Cardiac muscle cell (in vitro differentiated cells and primary cell): ENCODE measurements around the gene TRPM5. TPM values are rescaled to one million over a fixed set of nuclear protein-coding genes. Genes with fewer than 3 reads are reported as not detected.
A peak's percentile ranks its signal among the peaks of the same experiment; 100 is the strongest.

Experiments
- DNase-seq, 2 donors: peaks; one replicate each; pipeline versions ENCODE4 v3.0.0 to v3.0.0-alpha.2; 2010 to 2017; ENCODE audit warnings: low read depth in 1 of 2, low spot score in 1 of 2
- H3K27ac ChIP-seq: fragments of 200-600 bp; sonication (generic); 2 replicates; pipeline ENCODE4 v1.5.1; 2016
- H3K27me3 ChIP-seq: fragments of 200-600 bp; sonication (generic); 2 replicates; pipeline ENCODE4 v1.6.0; 2016; ENCODE audit warnings: control low read depth
- H3K36me3 ChIP-seq: fragments of 200-600 bp; sonication (generic); 2 replicates; pipeline ENCODE4 v1.5.1; 2016; ENCODE audit warnings: control low read depth
- H3K4me1 ChIP-seq: fragments of 200-600 bp; sonication (generic); 2 replicates; pipeline ENCODE4 v1.8.1; 2017; ENCODE audit warnings: low read depth, mild to moderate bottlenecking, mixed run types
- H3K4me3 ChIP-seq: fragments of 200-600 bp; sonication (generic); 2 replicates; pipeline ENCODE4 v1.5.1; 2016; ENCODE audit warnings: mild to moderate bottlenecking
- H3K9me3 ChIP-seq: fragments of 200-600 bp; sonication (generic); 2 replicates; pipeline ENCODE4 v1.5.1; 2017; ENCODE audit warnings: low read depth, mild to moderate bottlenecking, control low read depth
- polyA plus RNA-seq: library from polyadenylated mRNA; unstranded; fragments of >200 nt; fragmentation: Nextera tagmentation; extraction: Ambion mirVana; gene quantifications from 2 replicates; pipeline ENCODE4 v1.2.1, GENCODE V29; 2016
- total RNA-seq: library from RNA; depleted of rRNA; stranded (reverse); fragments of >200 nt; gene quantifications from 2 replicates; pipeline ENCODE4 v1.2.3, GENCODE V29; 2016
- TF ChIP-seq, protein P1 (sequence below): IDR thresholded peaks from 2 replicates; pipeline ENCODE4 v1.5.1; 2012; ENCODE audit warnings: low read depth, mild to moderate bottlenecking, low read length

TRPM5 gene
- total and polyA plus RNA-seq, 2 experiments from 2014 or later, result 0.33 to 0.66 TPM

DNA sequence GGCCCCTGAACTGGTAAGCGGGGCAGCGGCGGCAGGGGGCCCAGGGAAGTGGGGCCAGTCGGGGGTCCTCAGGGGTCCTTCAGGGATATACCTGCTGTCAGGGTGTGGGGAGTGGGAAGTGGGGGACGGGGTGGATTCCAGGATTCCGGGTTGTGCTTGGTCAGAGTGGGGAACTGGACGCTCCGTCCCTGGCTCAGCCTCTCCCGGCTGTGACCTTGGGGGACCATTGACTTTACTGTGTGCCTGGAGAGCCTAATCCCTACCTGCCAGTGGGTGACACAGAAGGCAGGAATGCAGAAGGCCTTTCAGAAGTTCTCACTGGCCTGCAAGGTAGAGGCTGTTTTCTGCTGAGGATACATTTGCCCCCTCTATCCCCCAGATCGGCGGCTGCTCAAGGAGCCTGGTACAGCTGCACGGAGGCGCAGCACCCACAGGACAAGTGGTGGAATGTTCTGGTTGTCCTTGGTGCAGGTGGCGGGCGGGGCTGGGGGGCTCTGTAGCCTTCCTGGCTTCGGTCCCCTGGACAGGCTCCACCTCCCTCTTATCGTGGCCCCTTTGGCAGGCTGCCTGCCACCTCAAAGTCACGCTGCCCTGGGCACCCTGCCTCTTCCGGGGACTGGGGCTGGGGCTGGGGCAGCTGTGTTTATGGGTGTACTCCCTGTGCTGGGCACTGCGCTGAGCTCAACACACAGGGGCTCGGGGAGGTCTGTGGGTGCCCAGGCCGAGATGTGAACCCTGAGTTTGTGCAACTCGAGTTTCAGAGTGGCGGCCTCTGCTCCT, 18.9 kb upstream of the TRPM5 start:
- H3K27ac ChIP-seq, result peak overlapping the region; percentile 25
- no peak for DNase-seq
- no peaks in the 10 kb centered on the region for H3K36me3 ChIP-seq
- no peaks in the 10 kb centered on the region for H3K9me3 ChIP-seq
- peaks cover 12% of the 10 kb centered on the region for H3K27me3 ChIP-seq
- TF ChIP-seq, protein P1, sequence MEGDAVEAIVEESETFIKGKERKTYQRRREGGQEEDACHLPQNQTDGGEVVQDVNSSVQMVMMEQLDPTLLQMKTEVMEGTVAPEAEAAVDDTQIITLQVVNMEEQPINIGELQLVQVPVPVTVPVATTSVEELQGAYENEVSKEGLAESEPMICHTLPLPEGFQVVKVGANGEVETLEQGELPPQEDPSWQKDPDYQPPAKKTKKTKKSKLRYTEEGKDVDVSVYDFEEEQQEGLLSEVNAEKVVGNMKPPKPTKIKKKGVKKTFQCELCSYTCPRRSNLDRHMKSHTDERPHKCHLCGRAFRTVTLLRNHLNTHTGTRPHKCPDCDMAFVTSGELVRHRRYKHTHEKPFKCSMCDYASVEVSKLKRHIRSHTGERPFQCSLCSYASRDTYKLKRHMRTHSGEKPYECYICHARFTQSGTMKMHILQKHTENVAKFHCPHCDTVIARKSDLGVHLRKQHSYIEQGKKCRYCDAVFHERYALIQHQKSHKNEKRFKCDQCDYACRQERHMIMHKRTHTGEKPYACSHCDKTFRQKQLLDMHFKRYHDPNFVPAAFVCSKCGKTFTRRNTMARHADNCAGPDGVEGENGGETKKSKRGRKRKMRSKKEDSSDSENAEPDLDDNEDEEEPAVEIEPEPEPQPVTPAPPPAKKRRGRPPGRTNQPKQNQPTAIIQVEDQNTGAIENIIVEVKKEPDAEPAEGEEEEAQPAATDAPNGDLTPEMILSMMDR, result no peak
- H3K4me3 ChIP-seq, result no peak overlapping the region
- H3K4me1 ChIP-seq, result peaks cover 40% of the 10 kb centered on the region

DNA sequence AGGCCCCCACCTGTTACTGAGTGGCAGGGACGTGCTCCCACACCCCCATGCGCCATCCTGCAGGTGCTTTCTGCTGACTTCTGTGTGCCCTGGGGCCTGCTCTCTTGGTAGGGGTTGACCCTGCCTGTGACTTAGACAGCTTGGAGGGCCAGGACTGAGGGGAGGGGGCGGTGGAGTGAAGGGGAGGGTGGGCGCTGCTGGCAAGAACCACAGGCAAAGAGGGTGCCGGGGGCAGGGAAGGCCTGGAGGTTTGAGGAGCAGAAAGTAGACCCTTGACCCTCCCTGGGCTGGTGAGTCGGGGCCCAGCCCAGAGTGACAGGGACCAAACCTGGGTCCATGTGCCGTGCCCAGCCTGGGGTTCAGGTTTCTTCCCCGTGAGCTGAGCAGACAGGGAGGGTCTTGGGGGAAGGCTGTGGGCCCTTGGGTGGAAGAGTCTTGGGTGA, 18.2 kb upstream of the TRPM5 start:
- TF ChIP-seq, protein P1, result no peak
- H3K9me3 ChIP-seq, result no peaks in the 10 kb centered on the region
- peaks cover 14% of the 10 kb centered on the region for H3K27me3 ChIP-seq
- H3K4me3 ChIP-seq, result no peak overlapping the region
- peaks cover 40% of the 10 kb centered on the region for H3K4me1 ChIP-seq
- peak overlapping the region; percentile 25 for H3K27ac ChIP-seq
- H3K36me3 ChIP-seq, result no peaks in the 10 kb centered on the region
- DNase-seq, result no peak

DNA sequence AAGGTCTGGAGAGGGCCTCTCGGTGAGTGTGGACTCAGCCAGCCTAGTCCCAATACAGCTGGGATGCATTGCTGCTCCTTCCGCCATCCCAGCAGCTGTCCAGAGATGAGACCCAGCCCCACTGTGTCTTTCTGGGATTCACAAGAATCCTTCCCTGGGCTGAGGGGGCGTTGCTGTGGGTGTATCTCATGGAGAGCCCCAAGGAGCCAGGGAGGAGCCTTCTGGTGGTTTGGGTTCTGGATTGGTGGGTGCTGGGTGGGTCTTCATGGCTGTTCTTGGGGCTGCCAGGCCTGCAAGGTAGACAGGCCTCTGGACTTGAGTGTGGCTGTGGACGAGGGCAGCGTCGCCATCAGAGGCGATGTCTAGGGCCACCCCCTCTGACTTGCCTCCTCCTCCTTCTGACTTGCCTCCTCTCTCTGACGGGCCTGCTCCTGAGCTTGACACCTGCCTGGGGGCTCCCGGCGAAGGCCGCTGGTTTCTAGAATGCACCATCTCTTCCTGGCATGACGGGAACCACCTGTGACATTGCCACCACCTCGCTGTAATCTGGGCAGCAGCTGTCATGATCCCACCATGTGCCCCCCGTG, 17.7 kb upstream of the TRPM5 start:
- Histone ChIP-seq H3K27ac (peak overlapping the region; percentile 84), H3K4me3 (no peak overlapping the region), H3K9me3 (no peaks in the 10 kb centered on the region), H3K36me3 (no peaks in the 10 kb centered on the region), H3K4me1 (peaks cover 40% of the 10 kb centered on the region), H3K27me3 (peaks cover 16% of the 10 kb centered on the region)
- TF ChIP-seq, protein P1, result no peak
- DNase-seq, result no peak

DNA sequence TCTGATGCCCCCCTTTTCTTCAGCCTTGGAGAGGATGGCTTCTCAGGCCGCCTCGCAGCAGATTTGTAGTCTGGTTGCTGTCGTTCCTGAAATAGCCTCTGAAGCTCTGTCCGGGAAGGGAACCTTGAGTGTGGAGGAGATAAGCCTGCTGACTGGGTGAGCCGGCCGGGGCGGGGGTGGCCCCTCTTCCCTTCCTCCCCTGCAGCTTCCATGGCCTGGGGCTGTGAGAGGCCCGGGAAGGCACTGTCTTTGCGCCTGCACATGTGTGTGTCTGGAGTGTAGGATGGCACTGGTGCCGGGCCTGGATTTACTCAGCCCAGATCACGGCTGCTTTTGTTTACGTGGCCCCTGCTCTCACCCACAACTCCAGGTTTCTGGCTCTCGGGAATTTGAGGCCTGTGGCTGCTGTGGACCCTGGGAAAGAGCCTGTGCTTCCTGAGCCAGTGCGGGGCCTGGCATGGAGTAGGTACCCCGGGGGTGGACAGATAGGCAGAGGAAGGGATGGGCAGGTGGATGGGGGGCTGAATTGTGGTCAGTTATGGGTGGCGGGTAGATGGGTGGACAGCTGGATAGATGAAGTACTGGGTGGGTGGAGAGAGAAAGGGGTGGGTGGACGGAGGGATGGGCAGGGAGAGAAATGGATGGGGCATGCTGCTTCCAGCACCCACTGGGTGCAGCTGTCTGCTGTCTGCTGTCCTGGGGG, 17.1 kb upstream of the TRPM5 start:
- DNase-seq, result peak in 1 of 2 donors; percentile 68
- no peak overlapping the region for H3K4me3 ChIP-seq
- H3K36me3 ChIP-seq, result no peaks in the 10 kb centered on the region
- peaks cover 17% of the 10 kb centered on the region for H3K27me3 ChIP-seq
- TF ChIP-seq, protein P1, result no peak
- peaks cover 40% of the 10 kb centered on the region for H3K4me1 ChIP-seq
- peak overlapping the region; percentile 84 for H3K27ac ChIP-seq
- no peaks in the 10 kb centered on the region for H3K9me3 ChIP-seq

DNA sequence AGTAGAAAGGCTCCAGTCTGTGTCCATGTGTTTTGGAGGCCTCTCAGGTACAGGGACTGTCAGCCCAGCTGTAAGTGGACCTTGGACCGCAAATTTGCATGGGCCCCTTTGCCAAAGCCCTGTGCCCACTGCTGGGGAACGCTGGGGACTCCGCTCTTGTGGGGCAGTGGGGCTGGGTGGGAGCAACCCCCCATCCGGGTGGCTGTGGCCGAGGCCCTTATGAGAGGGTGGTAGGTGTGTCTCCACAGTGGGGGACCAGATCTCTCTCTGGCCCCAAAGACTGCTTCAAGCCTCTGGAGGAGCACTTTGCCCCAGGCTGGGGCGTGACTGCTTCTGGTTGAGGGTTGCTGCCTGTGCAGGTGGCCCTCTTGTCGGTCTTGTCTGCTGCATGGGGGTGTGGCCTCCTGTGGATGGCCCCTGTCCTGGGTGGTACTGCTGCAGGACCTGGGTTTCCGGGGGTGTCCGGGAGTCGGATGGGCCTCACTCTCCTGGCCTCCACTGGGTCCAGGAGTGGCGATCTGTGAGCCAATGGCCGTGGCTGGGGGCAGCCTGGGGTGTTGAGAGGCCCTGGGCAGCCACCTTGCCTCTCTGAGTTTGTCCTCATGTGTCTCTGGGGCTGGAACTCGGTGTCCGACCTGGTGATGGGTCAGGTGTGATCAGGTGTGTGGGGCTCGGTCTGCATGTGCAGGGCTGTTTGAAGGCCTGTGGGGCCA, 16.4 kb upstream of the TRPM5 start:
- Histone ChIP-seq H3K4me1 (peaks cover 40% of the 10 kb centered on the region), H3K4me3 (no peak overlapping the region), H3K27me3 (peaks cover 17% of the 10 kb centered on the region), H3K9me3 (no peaks in the 10 kb centered on the region), H3K36me3 (no peaks in the 10 kb centered on the region), H3K27ac (peak overlapping the region; percentile 84)
- DNase-seq, result no peak
- TF ChIP-seq, protein P1, result no peak
